Activated CD4-positive, alpha-beta T cell treated with anti-CD3 and anti-CD28 coated beads, Interleukin-10, Interleukin-2, amounts not matched to agents 100 ng/mL and 50 ng/mL, durations not matched to agents 16 hours and 8 hours (primary cell): Measurements from ENCODE around the gene TEAD4.

Source experiments
- DNase-seq: peaks from one replicate; pipeline ENCODE4 v3.0.0-alpha.2; 2020

TEAD4 gene

DNA sequence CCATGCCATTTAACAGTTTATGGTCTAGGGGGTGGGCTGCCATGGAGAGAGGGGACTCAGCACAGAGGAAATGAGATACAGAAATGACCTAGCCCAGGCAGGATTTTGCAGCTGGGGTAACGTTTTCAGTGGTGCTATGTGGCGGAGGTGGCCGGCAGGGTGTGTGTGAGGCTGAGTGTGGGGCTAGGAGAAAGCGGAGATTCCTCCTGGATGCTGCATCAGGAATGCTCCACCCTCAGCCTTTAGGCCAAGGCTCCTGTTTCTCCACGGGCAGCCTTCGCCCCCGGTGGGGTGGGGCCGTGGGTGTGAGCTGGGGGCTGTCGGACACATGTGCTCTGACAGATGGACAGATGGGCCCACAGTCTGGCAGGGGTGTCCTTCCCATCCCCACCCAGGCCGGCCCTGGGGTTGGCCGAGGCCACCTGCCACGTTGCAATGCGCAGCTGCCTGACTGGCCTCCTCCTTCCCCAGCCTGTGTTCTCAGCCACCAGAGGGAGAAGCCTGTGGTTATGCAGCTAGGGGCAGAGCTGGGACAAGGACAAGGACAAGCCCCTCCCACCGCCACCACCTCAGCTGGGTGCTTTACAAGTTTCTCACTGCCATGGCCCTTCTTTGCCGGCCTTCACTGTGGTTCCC lies 44.3 kb downstream of the TEAD4 start:
- DNase-seq, result no peak

DNA sequence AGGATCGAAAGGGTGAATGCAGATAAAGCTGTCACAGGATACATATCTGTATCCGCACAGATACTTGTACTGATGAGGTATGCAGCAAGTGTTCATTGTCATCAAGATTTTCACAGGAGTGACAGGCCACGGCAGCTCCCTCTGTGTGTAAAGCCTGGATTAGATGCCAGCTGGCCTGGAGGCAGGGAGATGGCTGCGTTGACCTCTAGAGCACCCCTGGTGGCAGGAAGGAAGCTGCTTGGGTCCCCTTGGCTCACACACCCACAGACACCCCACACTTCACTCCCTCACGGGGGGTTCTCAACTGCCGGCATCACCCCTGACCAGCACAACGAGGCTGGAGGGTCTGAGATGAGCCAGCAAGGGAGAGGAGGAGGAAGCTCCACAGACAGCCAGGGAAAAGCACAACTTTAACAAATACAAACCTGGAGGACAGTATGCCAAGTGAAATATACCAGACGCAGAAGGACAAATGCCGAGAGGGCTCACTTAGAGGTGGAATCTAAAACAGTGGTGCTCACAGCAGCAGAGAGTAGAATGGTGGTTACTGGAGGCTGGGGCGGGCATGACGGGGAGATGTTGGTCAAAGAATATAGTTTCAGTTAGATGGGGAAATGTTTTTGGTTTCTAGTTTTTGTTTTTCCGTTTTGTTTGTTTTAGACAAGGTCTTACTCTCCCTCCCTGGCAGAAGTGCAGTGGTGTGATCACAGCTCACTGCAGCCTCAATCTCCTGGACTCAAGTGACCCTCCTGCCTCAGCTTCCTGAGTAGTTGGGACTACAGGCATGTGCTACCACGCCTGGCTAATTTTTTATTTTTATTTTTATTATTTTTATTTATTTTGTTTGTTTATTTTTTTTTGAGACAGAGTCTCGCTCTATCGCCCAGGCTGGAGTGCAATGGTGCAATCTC lies 45.7 kb downstream of the TEAD4 start:
- DNase-seq, result no peak

DNA sequence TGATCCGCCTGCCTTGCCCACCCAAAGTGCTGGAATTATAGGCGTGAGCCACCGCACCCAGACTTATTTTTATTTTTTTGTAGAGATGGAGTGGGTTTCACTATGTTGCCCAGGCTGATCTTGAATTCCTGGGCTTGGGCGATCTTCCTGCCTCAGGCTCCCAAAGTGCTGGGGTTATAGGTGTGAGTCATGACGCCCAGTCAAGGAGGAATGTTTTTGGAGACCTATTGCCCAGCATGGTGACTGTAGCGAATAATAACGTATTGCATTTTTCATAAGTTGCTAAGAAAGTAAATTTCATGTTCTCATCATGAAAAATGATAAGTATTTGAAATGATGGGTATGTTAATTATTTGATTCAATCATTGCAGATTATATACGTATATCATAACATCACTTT lies 46.5 kb downstream of the TEAD4 start:
- DNase-seq, result no peak

DNA sequence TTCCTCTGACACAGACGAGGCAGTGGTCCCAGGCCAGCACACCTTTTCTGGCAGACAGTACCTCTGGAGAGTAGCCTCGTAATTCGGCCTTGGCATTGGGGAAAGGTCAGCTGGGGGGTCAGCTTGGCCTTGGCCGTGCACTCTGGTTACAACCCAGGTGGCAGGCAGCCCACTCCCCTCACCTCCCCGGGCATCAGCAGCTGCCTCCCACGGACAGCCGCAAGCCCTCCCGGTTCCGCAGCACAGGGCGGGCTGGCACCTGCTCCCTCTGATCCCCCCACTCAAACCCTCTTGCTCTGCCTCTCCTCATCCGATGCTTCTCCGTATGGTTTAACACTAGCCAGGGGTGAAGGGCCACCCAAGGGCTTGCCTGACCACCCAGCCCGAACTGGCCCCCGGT lies 50.6 kb downstream of the TEAD4 start:
- no peak for DNase-seq

DNA sequence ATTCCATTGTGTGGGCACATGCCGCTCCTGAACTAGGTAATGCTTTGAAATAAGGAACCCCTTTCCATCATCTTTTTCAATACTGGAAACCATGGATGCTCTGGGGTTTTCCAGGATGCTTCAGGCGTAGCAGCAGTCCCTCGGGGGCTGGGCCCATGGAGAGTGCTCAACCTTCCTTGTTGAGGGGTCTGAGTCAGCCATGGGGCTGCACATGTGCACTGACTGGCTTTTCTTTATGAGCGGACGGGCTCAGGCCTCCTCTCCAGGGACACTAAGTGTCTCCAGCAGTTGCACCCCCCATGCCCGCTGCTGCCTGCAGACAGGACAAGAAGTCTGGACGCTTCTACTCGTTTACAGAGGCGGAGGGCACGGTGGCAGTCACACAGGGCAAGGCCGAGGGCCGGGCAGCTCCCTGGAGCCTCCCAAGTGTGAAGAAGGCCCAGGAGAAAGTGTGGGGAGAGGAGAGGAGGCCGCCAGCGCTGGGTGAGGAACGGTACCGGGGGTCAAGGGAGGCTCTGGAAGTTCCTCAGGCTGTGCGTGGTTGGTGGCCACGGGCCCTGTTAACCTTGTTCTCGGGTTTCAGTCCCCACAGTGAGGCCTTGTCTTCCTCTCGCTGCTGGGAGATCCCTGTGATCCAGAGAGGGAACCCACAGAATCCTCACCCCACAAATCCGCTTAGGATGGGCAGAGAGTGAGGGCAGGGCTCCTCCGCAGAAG lies 51.2 kb downstream of the TEAD4 start:
- DNase-seq, result no peak

DNA sequence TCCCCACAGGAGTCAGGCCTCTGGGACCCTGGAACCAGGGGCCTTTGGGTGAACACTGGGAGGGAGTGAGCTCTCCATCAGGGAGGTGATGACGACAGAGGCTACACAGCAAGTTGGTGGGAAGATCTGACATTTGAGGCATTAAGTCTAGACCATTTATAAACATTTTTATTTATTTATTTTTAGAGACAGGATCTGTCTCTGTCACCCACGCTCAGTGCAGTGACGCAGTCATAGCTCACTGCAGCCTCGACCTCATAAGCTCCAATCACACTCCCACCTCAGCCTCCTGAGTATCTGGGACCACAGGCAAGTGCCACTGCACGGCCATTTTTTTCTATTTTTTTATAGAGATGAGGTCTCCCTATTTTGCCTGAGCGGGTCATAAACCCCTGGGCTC lies 53.6 kb downstream of the TEAD4 start:
- DNase-seq, result no peak

DNA sequence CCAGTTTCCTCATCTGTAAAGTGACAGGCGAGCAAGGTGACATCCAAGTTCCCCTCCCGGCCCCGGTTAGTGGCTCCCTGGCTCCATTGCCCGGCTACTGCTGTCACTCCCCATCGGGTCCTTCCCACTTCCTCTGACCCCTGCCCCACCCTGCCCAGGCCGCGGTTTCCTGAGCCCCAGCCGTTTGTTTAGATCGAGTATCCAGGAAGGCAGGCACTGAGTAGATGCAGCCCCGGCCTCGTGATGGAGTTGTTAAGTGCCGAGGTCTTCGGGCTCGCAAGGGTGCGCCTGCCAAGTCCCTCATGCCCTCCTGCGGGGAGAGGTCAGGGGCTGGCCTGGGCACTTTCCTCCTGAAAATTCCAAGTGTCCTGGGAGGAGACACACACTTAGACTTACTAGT lies 55.4 kb downstream of the TEAD4 start:
- DNase-seq, result no peak

DNA sequence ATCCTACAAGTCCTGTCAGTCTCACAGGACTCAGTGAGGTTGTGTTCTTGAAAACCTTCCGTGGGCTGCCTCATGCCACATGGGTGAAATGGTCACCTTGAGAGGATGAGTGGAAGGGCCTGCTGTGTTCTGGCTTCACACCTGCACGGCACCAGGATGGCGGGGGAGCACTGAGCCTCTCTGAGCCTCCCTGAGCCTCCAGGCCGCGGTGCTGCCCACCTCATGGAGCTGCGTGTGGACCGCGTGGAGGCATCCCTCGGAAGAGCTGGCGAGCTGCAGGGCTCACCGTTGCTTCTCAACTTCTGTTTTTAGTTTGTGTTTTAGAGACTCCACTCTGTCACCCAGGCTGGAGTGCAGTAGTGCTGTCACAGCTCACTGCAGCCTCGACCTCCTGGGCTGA lies 56.2 kb downstream of the TEAD4 start:
- DNase-seq, result no peak

DNA sequence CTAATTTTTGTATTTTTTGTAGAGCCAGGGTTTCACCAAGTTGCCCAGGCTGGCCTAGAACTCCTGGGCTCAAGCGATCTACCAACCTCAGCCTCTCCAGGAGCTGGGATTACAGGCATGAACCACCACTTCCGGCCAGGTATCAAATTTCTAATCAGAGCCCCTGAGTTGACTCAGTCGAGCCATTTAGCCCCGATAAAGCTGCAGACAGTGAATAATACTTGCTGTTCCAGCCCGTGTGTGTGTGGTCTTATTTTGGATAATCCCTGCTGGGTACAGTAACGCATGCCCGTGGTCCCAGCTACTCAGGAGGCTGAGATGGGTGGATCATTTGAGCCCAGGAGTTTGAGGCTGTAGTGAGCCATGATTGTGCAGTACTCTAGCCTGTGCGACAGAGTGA lies 57.0 kb downstream of the TEAD4 start:
- no peak for DNase-seq

DNA sequence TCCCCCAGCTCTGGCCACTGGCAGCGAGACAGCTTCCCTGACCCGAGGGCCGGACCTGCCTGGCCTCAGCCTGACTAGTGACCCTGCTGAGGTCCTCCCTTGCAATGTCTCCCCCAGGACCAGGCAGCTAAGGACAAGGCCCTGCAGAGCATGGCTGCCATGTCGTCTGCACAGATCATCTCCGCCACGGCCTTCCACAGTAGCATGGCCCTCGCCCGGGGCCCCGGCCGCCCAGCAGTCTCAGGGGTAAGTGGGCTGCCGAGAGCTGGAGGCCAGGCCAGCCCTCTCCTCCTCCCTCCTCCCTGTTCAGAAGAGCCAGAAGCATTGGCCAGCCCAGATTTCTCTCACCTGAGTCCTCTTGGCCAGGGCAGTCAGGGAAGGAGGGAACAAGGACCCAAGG lies 58.1 kb downstream of the TEAD4 start:
- no peak for DNase-seq

DNA sequence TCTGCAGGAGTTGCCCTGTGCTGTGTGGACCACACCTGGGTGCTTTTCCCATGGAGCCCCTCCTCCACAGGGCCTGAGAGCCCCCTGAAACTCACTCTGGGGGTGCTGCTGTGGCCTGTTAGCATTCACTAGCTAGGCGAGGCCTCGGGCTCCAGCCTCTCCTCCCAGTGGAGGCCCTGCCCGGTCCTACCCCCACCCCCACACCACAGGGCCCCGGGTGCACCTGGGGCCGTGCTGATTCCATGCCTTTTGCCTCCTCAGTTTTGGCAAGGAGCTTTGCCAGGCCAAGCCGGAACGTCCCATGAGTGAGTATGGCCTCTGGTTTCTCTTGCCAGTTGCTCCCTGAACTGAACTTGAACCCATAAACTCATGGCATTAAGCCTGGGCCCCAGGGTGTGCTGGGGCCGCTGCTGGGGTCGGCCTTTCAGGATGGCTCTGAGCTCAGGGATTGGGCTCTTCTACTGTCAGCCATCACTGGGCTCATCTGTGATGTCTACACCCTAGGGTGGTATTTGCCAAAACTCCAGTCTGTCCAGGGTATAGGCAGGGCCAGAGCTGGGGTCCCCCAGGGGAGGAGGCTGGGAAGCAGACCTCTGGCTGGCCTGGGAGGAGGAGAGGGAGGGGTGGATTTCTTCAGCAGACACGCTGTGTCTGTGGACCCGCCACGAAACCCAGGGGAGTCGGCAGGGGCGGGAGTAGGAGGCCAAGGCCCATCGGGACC lies 59.2 kb downstream of the TEAD4 start:
- no peak for DNase-seq

DNA sequence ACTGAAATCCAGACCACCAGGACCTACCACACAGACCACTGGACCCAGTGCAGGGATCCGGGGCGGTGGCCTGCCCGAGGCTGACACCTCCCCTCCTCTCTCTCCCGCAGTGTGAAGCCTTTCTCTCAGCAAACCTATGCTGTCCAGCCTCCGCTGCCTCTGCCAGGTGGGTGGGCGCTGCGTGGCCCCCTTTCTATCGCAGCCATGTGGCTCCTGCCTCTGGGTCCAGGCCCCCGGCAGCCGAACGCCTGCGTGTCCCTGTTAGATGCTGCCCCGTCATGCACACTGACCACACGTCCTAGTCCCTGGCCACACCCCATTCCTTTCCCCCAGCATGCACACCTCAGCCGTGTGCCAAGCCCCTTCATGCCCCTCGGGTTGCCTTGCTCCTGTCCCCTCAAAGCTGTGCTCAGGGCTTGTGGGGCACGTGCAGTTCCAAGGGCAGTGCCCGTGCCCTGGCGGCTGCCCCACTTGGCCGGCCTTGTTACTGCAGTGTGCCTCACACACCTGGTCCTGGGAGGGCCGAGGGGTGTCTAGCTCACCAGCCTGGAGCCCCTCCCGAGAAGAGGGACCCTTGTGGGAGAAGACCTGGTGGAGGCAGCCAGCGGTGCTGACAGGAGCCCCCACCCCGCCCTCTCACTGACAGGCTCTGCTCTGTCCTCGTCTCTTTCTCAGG lies 59.9 kb downstream of the TEAD4 start:
- no peak for DNase-seq

DNA sequence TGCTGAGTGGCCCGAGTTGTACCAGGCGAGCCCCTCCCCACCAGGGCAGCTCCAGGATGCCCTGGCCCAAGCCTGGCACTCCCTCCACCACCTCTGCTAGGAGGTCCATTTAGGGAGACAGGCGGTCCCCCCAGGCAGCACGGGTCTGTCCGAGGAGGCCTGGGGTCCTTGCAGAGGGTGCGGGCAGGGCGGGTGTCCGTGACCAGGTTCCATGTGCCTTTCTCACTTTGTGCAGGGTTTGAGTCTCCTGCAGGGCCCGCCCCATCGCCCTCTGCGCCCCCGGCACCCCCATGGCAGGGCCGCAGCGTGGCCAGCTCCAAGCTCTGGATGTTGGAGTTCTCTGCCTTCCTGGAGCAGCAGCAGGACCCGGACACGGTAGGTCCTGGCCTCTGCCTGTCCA lies 61.2 kb downstream of the TEAD4 start:
- DNase-seq, result no peak

DNA sequence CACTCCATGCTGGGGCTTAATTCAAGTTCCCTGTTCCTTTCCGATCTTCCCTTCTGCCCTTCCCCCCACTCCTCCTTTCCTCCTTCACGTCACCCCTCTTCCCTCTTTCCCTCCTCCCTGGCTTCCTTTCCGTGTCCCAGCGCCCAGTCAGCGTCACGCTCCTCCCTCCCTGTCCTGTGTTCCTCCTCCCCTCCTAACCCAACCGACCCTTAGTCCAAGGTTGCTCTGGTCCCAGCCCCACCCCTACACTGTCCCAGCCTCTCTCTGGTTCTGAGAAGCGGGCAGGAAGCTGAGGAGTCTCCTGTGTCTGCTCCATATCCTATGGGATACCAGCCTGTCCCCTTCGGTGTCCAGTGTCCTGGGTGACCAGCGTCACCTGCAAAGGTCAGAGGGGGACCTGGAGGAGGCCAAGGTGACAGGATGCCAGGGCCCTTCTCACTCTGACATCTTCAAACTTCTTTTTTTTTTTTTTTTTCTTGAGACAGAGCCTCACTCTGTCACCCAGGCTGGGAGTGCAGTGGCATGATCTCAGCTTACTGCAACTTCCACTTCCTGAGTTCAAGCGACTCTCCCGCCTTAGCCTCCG lies 61.7 kb downstream of the TEAD4 start:
- no peak for DNase-seq

DNA sequence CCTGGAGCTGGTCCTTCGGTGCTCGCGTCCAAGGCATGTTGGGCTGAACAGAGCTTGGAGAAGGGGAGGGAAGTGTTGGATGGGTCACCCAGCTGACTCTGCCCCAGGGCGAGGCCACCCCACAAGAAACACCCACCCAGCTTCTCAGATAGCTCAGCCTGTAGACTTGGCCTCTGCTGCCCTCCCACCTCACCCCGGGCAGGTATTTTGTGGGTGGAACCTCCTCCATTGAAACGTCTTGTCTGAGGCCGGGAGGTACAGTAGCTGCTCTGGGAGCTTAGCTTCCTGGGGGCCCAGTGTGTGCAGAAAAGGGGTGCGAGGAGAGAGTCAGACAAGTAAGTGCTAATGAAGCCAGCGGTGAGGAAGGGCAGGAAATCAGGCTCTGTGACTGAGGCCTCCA lies 63.2 kb downstream of the TEAD4 start:
- DNase-seq, result no peak

DNA sequence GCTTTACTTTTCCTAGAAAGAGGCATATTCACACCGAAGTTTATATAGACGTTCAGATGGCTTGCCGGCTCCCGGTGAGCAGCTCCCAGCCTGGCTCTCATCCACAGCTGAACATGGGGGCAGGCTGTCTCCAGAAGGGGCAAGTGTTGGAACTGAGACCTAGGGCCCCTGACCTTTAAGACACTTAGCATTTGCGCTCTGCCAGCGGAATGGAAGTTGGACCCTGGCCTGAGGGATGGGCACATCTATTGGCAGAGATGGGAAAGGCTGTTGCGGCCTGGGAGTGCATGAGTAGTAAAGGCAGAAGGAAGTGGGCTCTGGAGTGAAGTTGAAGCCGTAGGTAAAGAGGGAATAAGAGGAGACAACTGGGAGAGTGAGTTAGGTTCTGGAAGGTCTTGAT lies 63.8 kb downstream of the TEAD4 start:
- DNase-seq, result no peak

DNA sequence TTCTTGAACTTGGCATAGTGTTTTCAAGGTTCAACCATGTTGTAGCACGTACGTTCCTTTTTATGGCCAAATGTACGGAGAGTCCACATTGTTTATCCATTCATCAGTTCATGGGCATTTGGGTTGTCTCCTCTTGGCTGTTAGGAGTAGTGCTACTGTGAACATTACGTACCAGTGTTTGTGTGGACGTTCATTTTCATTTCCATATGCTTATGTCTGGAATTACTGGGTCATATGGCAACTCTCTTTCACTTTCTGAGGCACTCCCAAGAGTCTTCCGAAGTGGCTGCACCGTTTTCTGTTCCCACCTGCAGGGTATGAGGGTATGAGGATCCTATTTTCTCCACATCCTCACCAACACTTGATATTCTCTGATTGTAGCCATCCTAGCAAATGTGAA lies 68.9 kb downstream of the TEAD4 start:
- DNase-seq, result no peak

DNA sequence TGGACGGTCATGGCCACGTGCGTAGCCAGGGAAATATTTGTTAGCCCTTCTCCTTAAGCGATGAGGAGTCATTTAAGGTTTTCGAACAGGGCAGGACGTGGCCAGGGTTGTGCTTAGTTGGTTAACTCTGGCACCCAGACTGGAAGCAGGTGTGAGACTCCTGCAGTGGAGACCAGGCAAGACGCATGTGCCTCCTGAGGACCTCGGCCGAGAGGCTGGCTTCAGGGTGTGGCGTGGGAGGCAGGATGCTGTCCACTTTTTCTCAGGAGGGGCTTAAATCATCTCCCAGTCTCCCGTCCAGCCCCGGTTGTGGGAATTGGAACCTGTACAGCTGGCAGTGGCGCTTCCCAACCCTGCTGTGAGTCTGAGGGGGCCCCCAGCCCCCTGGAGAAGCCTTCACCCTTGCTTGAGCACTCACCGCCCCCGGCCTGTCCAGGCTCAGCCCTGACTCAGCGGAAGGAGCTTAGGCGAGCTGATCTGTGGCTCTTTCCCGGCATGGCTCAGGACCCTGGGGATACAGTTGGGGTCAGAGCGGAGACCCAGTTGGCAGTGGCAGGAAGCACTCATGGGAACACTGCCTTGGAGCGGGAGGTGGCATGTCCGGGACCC lies 71.7 kb downstream of the TEAD4 start:
- no peak for DNase-seq

DNA sequence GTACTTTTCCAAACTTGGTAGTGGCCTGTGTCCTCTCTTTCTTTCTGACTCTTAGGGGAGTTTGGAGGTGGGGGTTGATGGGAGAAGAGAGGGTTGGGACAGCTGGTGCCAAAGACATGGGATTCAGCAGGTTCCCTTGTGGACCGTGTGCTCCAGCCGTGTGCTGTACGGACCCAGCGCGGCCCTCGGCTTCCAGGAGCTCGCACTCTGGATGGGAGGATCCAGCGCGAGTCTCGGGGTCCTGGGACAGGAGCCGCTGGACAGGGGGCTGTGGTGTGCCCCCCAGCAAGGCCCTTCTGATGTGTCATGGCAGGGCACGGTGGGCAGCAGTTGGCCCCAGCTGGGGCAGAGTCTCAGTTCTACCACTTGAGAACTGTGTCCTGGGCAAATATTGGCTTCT lies 73.0 kb downstream of the TEAD4 start:
- no peak for DNase-seq

DNA sequence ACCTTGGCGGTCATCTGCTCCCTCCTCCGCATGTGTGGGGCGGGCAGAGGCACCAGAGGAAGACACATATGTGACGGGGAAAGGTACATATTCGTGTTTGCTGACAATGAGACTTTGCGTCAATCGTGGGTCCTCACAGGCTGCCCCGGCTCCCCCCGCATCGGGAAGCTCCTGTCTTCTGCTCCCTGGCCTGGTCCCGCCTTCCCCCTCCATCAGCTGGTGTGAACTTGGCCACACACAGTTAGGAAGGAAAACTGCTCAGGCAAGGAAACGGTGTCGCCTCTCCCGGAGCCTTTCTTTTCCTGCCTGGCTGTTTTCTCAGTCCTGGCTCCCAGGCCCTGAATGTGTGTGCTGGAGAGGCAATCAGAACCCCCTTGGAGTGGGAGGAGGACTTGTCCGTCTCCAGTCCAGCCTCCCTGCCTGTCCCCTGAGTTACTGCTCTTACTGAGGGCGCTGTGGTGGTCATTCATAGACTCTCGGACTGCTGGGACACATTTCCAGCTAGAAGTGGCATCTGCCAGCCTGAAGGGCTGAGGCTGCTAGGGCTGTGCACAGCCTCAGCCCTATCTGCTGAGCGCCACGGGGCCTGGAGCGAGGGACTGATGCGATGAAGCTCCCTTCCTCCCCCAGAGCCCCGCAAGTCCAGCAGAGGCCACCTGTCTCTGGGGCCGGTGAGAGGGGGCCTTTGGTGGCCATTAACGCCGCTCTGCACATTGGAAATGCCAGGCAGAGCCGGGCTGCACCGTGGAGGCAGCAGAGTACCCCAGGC lies 73.8 kb downstream of the TEAD4 start:
- no peak for DNase-seq

DNA sequence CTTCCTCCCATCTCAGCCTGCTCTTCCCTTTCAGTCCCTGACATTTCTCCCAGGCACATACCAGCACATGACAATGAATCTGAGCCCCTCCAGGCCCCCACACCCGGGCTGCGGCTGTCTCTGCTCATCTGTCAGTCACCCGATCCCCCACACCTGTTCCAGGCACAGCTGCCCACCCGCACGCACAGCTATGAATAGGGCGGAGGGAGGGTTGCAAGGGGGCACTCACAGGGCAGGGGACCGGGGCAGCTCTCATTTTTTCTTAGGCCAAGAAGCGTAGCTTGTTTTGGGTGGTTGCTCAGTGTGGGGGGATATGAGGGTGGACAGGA lies 74.3 kb downstream of the TEAD4 start:
- DNase-seq, result no peak
